H9 (cell line): ENCODE measurements around the gene POLR3H. TPM values are rescaled to one million over a fixed set of nuclear protein-coding genes. Genes with fewer than 3 reads are reported as not detected.
A peak's percentile ranks its signal among the peaks of the same experiment; 100 is the strongest.

Experiments used
- DNase-seq: peaks from one replicate; pipeline ENCODE4 v3.0.0-alpha.2; 2017
- H2AFZ ChIP-seq: one replicate; pipeline ENCODE4 v1.6.1; 2013; ENCODE audit warnings: mild to moderate bottlenecking, low read length, control low read depth, moderate library complexity
- H2AK5ac ChIP-seq: 2 replicates; pipeline ENCODE4 v1.6.1; 2013; ENCODE audit warnings: low read length, control low read depth, mixed read lengths; ENCODE audit not compliant: insufficient read length
- H2BK120ac ChIP-seq: one replicate; pipeline ENCODE4 v1.6.1; 2013; ENCODE audit warnings: low read depth, mild to moderate bottlenecking, low read length, control low read depth, inconsistent platforms; ENCODE audit not compliant: poor library complexity, severe bottlenecking
- H2BK12ac ChIP-seq: 2 replicates; pipeline ENCODE4 v1.6.1; 2013; ENCODE audit warnings: low read length, control low read depth, mixed read lengths, low read depth; ENCODE audit not compliant: insufficient read length
- H2BK15ac ChIP-seq: 2 replicates; pipeline ENCODE4 v1.6.1; 2013; ENCODE audit warnings: low read depth, low read length, control low read depth
- H2BK20ac ChIP-seq: one replicate; pipeline ENCODE4 v1.6.1; 2013; ENCODE audit warnings: low read depth, mild to moderate bottlenecking, low read length, control low read depth, inconsistent platforms; ENCODE audit not compliant: poor library complexity, severe bottlenecking
- H2BK5ac ChIP-seq: 2 replicates; pipeline ENCODE4 v1.6.1; 2013; ENCODE audit warnings: low read length, control low read depth, mixed read lengths; ENCODE audit not compliant: insufficient read length
- H3K14ac ChIP-seq: 2 replicates; pipeline ENCODE4 v1.6.1; 2013; ENCODE audit warnings: low read length, control low read depth; ENCODE audit not compliant: insufficient read depth
- H3K18ac ChIP-seq: 2 replicates; pipeline ENCODE4 v1.6.1; 2013; ENCODE audit warnings: low read depth, mild to moderate bottlenecking, mixed read lengths, low read length, control low read depth; ENCODE audit not compliant: insufficient read length
- H3K23ac ChIP-seq: 2 replicates; pipeline ENCODE4 v1.6.1; 2013; ENCODE audit warnings: low read length, control low read depth, mixed read lengths, low read depth; ENCODE audit not compliant: insufficient read length
- H3K23me2 ChIP-seq: 2 replicates; pipeline ENCODE4 v1.6.1; 2013; ENCODE audit warnings: low read depth, mild to moderate bottlenecking, mixed read lengths, low read length, control low read depth; ENCODE audit not compliant: insufficient read length, poor library complexity, severe bottlenecking
- H3K27ac ChIP-seq: 2 replicates; pipeline ENCODE4 v1.5.1; 2013; ENCODE audit warnings: low read length, control low read depth, mixed read lengths, low read depth; ENCODE audit not compliant: insufficient read length
- H3K27me3 ChIP-seq: 2 replicates; pipeline ENCODE4 v1.6.1; 2013; ENCODE audit warnings: low read length, control low read depth, inconsistent platforms; ENCODE audit not compliant: insufficient read depth
- H3K4ac ChIP-seq: 2 replicates; pipeline ENCODE4 v1.6.1; 2013; ENCODE audit warnings: low read depth, mild to moderate bottlenecking, control low read depth, inconsistent platforms, low read length, moderate library complexity
- H3K4me1 ChIP-seq: 2 replicates; pipeline ENCODE4 v1.6.1; 2013; ENCODE audit warnings: low read length, control low read depth, inconsistent platforms; ENCODE audit not compliant: insufficient read depth
- H3K4me2 ChIP-seq: 2 replicates; pipeline ENCODE4 v1.6.1; 2013; ENCODE audit warnings: low read length, control low read depth, mixed read lengths; ENCODE audit not compliant: insufficient read length, insufficient read depth
- H3K56ac ChIP-seq: 2 replicates; pipeline ENCODE4 v1.6.1; 2013; ENCODE audit warnings: low read depth, mild to moderate bottlenecking, mixed read lengths, low read length, control low read depth; ENCODE audit not compliant: insufficient read length
- H3K79me1 ChIP-seq: 2 replicates; pipeline ENCODE4 v1.6.1; 2013; ENCODE audit warnings: low read depth, mild to moderate bottlenecking, moderate library complexity, low read length, control low read depth, inconsistent platforms; ENCODE audit not compliant: insufficient read depth, poor library complexity, severe bottlenecking
- H3K79me2 ChIP-seq: 2 replicates; pipeline ENCODE4 v1.6.1; 2013; ENCODE audit warnings: low read length, control low read depth, inconsistent platforms; ENCODE audit not compliant: insufficient read depth
- H3K9ac ChIP-seq: 2 replicates; pipeline ENCODE4 v1.6.1; 2013; ENCODE audit warnings: low read length, control low read depth, mixed read lengths; ENCODE audit not compliant: insufficient read length; ENCODE audit errors: extremely low read depth
- H3K9me3 ChIP-seq: one replicate; pipeline ENCODE4 v1.6.1; 2013; ENCODE audit warnings: low read depth, low read length, inconsistent platforms; ENCODE audit not compliant: control insufficient read depth
- H3T11ph ChIP-seq: one replicate; pipeline ENCODE4 v1.6.1; 2013; ENCODE audit warnings: mild to moderate bottlenecking, low read length, control low read depth, inconsistent platforms
- H4K20me1 ChIP-seq: one replicate; pipeline ENCODE4 v1.6.1; 2013; ENCODE audit not compliant: control insufficient read depth, insufficient read length, insufficient read depth
- H4K5ac ChIP-seq: 2 replicates; pipeline ENCODE4 v1.6.1; 2013; ENCODE audit warnings: low read depth, mild to moderate bottlenecking, mixed read lengths, low read length, control low read depth; ENCODE audit not compliant: insufficient read length
- H4K8ac ChIP-seq: replicated peaks from 2 replicates; pipeline ENCODE4 v1.6.1; 2013; ENCODE audit warnings: low read length, control low read depth, mixed read lengths, low read depth; ENCODE audit not compliant: insufficient read length
- H4K91ac ChIP-seq: 2 replicates; pipeline ENCODE4 v1.6.1; 2013; ENCODE audit warnings: low read depth, mild to moderate bottlenecking, moderate library complexity, mixed read lengths, low read length, control low read depth; ENCODE audit not compliant: insufficient read length
- H3K27ac Mint-ChIP-seq, 3 experiments: 2 replicates in 2 of 3; 3 replicates in 1 of 3; pipeline ENCODE4 v1.8.0; 2020 to 2021; ENCODE audit warnings: mixed read lengths in 3 of 3, mild to moderate bottlenecking in 1 of 3, moderate library complexity in 1 of 3
- H3K27me3 Mint-ChIP-seq: 2 replicates; pipeline ENCODE4 v1.8.0; 2021; ENCODE audit warnings: low read depth, mild to moderate bottlenecking, moderate library complexity, mixed read lengths
- H3K36me3 Mint-ChIP-seq, 3 experiments: 2 replicates in 2 of 3; 3 replicates in 1 of 3; pipeline ENCODE4 v1.8.0; 2020 to 2021; ENCODE audit warnings: low read depth in 3 of 3, mixed read lengths in 3 of 3; ENCODE audit not compliant: insufficient read depth in 1 of 3
- H3K4me1 Mint-ChIP-seq, 2 experiments: 2 replicates each; pipeline ENCODE4 v1.8.0; 2020; ENCODE audit warnings: mixed read lengths in 2 of 2
- H3K4me3 Mint-ChIP-seq, 2 experiments: 2 replicates in 1 of 2; 3 replicates in 1 of 2; pipeline ENCODE4 v1.8.0; 2020 to 2021; ENCODE audit warnings: mild to moderate bottlenecking in 2 of 2, mixed read lengths in 2 of 2, moderate library complexity in 1 of 2
- H3K9me3 Mint-ChIP-seq, 2 experiments: 2 replicates in 1 of 2; 3 replicates in 1 of 2; pipeline ENCODE4 v1.8.0; 2020; ENCODE audit warnings: mild to moderate bottlenecking in 2 of 2, mixed read lengths in 2 of 2, moderate library complexity in 1 of 2
- WGBS: extraction: QIAGEN DNeasy Blood & Tissue Kit; methylation state at CpG from one replicate; pipeline ENCODE4 v1.1.7; 2013; ENCODE audit warnings: missing lambda C conversion rate, low lambda C conversion rate, mixed read lengths; ENCODE audit not compliant: insufficient read length; ENCODE audit errors: extremely low coverage; 5-methylcytosine and 5-hydroxymethylcytosine counted together
- total RNA-seq: library from RNA; stranded (reverse); gene quantifications from 2 replicates; pipeline ENCODE4 v1.2.1, GENCODE V29; 2021
- TF ChIP-seq, protein P1 (sequence below): fragments of 200-600 bp; sonication (generic); conservative IDR thresholded peaks from 3 replicates; pipeline ENCODE4 v1.8.0; 2021; ENCODE audit warnings: antibody characterized with exemption, mild to moderate bottlenecking

Gene POLR3H
- total RNA-seq, 1 experiment from 2014 or later, result 68.2 TPM

DNA sequence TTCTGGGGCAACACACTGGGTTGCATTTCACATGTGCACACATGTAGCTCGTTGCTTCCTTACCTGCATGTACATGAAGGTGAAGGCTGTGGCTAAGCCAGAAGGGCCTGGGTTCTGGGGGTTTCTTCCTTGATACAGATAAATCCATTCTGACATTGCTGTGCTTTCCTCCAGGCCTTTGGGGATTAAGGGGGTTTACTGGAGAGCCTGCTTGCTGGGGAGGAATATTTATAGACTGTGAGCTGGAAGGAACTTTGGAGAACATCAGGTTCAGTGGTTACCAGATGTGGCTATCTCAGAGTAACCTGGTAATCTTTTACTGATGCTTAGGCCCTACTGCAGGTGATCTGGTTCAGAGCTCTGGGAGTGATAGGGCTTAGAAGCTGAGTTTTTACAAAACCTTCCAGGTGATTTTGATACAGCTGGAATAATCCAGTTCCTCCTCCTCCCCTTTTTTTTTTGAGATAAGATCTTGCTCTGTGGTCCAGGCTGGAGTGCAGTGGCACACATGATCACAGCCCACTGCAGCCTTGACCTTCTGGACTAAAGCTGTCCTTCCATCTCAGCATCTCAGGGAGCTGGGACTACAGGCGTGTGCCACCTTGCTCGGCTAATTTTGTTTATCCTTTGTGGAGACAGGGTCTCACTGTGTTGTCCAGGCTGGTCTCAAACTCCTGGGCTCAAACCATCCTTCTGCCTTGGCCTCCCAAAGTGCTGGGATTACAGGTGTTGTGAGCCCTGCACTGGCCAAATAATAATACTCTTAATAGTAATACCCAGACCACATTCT lies 55.5 kb downstream of the POLR3H start:
- Histone ChIP-seq H4K8ac (no peak overlapping the region), H2AK5ac (no peak overlapping the region), H2AFZ (no peak overlapping the region), H4K20me1 (no peaks in the 10 kb centered on the region), H3K14ac (no peak overlapping the region; the same call in 1 of the 2 replicates), H3K18ac (peak overlapping the region; percentile 21), H3K4me1 (peaks cover 16% of the 10 kb centered on the region), H2BK5ac (no peak overlapping the region), H3K4me2 (peak overlapping the region; percentile 17), H2BK120ac (no peak overlapping the region), H3T11ph (no peak overlapping the region), H2BK12ac (no peak overlapping the region), H3K23me2 (no peaks in the 10 kb centered on the region), H3K27ac (peak overlapping the region; percentile 36), H3K9ac (no peak overlapping the region), H2BK20ac (no peak overlapping the region), H3K23ac (no peak overlapping the region), H3K56ac (no peak overlapping the region), H3K4ac (no peak overlapping the region), H2BK15ac (no peak overlapping the region), H4K91ac (no peak overlapping the region), H3K79me1 (peaks cover 16% of the 10 kb centered on the region), H4K5ac (no peak overlapping the region), H3K9me3 (no peaks in the 10 kb centered on the region), H3K79me2 (peaks cover 8% of the 10 kb centered on the region; the same call in 1 of the 2 replicates), H3K27me3 (no peaks in the 10 kb centered on the region)
- TF ChIP-seq, protein P1, sequence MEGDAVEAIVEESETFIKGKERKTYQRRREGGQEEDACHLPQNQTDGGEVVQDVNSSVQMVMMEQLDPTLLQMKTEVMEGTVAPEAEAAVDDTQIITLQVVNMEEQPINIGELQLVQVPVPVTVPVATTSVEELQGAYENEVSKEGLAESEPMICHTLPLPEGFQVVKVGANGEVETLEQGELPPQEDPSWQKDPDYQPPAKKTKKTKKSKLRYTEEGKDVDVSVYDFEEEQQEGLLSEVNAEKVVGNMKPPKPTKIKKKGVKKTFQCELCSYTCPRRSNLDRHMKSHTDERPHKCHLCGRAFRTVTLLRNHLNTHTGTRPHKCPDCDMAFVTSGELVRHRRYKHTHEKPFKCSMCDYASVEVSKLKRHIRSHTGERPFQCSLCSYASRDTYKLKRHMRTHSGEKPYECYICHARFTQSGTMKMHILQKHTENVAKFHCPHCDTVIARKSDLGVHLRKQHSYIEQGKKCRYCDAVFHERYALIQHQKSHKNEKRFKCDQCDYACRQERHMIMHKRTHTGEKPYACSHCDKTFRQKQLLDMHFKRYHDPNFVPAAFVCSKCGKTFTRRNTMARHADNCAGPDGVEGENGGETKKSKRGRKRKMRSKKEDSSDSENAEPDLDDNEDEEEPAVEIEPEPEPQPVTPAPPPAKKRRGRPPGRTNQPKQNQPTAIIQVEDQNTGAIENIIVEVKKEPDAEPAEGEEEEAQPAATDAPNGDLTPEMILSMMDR, result no peak
- no peak for DNase-seq
- H3K9me3 Mint-ChIP-seq, result no peaks in the 10 kb centered on the region
- H3K36me3 Mint-ChIP-seq, result no peaks in the 10 kb centered on the region; a peak in 2 of 7 replicates
- no CpG with 5 or more reads among the region's 3 CpGs for WGBS
- peaks cover 53 to 64% of the 10 kb centered on the region in 2 experiments for H3K4me1 Mint-ChIP-seq
- H3K4me3 Mint-ChIP-seq, result no peak overlapping the region
- H3K27ac Mint-ChIP-seq, result peak overlapping the region in 1 of 3 experiments; percentile 80; a peak in 3 of 7 replicates
- H3K27me3 Mint-ChIP-seq, result peaks cover 2% of the 10 kb centered on the region; the same call in 1 of the 2 replicates
